COLO668 (cell line): Measurements from ENCODE around the gene CBX4.
A peak's percentile ranks its signal among the peaks of the same experiment; 100 is the strongest.

Source experiments
- DNase-seq: peaks from one replicate; lab custom pipeline; 2025; ENCODE audit not compliant: unreplicated experiment; lab: John Stamatoyannopoulos, UW

The CBX4 gene

DNA sequence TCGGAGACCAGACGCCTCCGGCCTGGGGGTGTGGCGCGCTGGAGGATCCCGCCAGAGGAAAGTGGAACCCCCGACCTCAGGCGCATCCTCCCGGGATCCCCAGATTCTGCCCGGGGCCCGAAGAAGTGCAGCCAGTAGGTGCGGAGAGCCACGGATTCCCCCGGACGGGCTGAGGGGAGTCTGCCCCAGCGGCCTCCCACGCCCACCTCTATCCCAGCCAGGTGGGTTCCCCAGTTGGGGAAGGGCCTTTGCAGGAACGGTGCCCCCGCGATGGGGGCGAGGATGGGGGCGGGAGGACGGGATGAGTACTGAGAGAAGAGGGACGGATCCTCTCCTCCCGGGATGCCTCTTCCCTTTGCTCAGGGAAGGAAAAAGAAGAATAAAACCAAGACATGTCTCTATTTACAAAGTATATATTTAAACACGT lies 47.5 kb downstream of the CBX4 start:
- no peak for DNase-seq

DNA sequence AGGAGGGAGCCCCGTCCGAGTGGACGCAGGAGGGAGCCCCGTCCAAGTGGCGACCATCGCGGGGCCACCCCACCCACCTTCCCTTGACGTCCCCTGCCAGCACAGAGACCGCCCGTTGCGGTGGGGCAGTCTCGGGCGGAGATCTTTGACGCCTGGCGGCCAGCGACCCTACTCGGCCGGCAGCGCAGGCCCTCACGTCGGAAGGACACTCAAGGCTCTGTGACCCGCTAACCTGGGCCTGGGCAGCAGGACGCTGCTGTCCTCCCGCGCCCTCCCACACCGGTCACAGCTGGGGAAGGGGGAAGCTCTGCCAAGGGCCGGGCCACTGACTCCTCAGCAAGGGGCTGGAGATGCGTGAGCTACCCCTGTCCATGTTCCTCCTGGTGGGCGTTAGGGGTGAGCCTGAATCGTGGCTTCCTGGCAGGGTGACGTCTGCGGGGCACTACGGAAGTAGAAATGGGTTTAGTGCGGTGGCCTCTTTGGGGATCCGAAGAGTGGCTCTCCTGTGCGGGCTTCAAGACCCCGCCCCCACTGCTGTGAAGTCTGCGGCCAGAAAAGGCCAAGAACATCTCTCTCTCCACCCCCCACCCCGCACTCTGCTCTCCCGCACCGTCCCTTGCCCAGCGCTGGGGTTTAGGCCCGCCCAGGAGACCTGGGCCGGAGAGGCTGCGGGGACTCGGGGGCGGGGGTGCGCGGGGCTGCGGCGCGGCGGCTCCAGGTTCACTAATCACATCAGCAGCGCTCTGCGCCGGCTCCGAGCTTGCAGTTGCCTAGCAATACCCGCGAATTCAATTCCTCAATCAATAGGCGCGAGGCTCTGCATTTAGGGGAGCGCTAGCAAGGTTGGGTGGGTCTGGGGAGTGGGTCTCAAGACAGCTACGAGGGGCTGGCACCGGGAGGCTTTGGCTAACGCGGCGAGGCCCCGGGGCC lies 48.2 kb downstream of the CBX4 start:
- no peak for DNase-seq

DNA sequence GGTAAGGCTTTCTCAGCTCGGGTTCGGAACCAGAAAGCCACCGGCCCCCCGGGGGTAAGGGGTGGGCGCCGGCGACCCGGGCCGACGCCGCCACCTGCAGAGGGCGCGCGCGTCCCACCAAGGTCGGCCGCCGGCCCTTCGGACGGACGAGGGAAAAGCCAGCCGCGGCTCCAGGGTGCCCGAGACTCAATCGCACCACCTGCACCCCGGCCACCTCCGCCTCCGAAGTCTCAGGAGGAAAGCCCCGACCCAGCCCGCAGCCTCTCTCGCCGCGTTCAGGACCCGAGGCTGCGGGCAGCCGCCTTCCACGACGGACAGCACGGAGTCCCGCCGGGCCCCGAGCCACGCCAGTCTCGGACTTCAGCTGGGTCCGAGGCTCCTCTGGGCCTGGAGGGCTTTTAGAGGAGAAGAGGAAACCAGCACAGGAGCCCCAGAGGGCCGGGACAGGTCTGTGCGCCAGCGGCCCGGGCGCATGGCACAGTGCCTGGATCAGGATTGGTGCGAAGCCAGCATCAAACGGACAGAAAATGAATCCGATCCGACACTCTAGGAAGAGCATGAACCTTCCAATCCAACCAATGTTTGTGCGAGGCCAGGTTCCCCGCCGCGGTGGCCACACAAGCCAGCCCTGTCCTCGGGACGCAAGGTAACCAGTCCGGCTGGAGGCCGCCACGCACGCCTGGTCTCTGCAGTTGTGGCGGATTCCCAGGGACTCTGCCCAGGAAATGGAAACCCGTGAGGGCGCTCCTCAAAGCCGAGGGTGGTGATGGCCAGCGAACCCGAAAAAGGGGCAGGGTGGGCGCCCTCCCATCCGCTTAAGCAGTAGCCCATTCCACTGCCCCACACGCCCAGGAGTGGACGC lies 49.1 kb downstream of the CBX4 start:
- DNase-seq: peak; percentile 59

DNA sequence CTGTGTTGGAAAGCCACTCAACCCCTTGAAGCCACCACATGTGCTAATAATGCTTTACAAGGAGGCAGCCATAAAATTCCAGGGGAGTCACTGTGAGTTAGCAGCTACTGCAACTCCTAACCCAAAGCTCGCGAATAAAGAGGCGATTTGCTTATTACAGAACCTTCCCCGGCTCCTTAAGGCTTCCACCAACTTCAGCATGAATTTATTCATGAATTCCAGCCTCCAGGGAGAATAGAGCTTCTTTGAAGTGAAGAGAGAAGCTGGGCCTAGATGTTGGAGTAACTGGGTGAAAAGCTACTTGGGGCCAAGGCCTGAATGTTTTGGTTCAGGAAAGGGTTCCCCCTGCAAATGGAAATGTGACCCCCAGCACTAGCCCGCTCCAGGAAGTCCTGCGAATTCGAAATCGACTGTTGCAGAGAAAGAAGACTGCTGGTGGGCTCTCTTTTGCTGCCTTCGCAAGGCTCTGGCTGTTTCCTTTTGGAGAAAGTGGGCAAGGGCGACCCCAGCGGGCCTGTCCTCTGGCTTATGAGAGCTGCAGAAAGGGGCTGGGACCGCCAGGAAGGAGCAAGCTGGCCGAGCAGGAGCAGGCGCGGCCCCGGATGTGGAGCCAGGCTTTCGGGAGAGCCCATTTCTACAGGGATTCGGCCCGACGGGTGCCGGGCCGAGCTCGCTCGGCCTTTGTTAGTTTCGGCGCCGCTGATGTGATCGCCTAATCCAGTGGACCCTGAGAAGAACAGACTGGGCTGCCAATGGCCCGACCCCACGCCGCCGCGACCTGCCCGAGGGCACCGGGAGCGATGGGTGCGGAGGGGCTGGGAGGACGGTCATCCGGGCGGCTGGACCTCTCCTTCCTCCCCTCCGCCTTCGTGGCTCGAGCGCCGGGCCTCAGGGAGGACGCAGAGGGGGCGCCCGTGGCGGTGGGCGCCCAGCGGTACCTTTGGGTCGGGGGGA lies 50.0 kb downstream of the CBX4 start:
- no peak for DNase-seq

DNA sequence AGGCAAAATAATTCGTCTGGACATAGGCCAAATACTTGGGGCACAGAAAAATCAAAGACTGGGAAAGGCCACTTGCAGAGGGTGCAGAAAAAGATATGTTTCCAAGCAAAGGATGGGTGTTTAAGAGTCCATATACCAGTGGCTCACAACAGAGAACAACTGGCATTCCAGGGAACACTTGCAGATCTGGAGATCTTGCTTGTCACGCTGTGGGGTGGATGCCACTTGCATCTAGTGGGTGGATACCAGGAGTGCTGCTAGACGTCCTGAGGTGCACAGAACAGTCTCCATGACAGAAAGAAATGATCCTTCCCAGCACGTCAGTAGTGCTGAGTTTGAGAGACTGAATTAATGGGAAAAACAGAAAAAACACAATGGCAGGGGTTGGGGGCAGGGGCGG lies 50.8 kb downstream of the CBX4 start:
- no peak for DNase-seq

DNA sequence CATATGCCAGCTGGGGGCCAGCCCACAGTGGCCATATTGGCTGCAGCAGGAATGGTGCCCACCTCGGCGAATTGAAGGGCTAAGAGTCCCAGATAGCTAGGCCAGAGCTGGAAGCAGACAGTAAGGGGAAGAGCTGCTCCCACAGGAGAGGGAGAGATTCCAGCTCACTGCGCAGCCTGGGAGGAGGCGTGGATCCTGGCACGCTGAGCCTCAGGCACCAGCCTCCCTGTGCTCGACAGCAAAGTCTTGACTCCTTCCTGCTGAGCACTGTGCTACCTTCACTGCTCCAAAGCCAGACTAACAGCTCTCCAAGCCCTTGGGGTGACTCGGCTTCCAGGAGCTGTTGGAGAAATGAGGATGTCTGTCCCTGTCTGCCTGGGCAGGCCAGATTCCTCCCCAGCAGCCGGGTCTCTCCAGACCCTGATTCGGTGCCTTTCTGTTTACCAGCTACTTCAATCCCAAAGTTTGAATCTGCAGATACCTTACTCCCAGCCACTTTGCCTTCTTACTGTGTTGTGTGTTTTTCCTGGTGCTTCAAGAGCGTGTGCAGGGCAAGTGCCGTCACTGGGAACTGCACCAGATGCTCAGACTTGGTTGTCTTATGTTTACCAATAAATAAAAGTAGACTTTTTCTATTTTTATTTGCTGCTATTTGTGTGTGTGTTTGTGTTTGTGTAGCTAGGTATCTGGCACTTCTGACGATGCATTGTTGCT lies 52.2 kb downstream of the CBX4 start:
- DNase-seq: no peak

DNA sequence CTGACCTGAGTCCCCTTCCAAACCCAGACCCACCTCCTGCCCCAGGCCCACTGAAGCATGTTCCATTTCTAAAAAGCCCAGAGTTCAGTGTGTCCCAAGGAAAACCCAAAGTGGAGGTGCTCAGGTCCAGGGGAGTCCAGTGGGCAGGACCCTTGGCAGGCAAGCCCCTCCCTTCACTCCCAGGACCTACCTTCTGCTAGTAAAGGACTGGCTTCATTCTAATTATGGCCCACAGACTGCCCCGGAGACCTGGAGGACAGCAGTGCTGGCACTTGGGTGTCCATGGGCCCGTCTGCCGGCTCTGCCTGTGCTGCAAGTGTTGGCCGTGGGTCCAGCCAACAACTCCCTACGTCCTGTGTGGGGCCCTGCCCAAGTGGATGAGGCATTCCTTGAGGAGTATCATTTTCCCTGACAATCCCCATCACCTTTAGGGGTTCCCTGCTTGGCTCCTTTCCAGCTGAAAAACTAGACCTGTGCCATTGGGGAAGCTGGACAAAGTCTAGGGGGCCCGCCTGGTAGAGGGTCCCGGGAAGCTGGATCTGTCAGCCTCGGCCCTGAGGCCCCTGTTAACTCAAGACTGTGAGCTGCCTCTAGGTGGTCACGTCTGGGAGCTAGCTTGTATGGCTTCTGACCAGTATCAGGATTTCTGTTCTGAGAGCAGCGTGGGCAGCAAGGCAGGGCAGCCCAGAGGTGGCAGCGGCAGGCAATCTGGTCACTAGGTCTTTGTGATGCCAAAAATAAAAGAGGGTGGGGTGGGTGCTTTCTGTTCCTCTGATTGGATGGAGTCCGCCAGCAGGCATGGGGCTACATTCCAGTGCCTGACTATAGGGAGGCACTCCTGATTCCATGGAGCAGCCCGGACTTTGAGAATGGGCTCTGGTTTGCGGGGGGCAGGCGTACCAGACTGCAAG lies 53.1 kb downstream of the CBX4 start:
- DNase-seq: no peak

DNA sequence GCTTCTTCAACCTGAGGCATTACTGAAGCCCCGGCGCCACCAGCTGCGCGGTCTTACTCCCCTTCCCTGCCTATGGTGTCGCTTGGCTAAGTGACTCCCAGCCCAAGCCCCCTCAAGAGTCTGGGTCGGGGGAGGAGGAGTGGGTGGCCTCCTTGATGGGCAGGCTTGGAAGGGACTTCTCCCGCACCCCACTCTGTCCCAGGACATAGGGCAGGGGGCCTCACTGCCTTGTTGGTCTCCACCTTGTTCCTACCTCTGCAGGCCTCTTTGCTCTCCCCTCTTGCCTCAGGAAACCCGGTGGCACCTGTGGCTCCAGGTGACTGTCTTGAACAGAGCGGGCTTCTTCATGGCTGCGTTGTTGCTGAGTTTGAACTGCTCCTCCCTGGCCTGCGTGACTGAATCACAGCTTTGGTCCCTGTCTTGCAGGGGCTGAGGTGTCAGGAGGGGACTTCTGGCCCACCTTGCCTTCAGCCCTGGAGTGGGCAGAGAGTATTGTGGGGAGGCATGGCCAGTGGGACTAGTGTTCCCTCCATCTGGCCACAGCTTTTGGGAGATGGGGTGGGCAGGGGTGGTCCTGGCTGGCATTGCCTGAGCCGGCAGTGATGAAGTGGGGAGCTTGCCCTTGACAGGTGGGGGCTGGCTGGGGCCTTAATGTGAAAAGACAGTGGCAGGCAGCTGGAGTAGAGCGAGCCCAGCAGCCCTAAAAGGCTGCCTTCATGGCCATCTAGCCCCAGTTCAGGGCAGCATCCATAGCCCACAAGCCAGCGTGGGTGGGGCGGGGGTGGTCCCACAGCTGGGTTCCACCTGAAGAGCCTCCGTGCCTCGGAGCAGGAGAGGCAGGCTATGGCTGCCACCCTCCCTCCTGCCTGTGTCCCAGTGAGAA lies 54.0 kb downstream of the CBX4 start:
- DNase-seq: no peak

DNA sequence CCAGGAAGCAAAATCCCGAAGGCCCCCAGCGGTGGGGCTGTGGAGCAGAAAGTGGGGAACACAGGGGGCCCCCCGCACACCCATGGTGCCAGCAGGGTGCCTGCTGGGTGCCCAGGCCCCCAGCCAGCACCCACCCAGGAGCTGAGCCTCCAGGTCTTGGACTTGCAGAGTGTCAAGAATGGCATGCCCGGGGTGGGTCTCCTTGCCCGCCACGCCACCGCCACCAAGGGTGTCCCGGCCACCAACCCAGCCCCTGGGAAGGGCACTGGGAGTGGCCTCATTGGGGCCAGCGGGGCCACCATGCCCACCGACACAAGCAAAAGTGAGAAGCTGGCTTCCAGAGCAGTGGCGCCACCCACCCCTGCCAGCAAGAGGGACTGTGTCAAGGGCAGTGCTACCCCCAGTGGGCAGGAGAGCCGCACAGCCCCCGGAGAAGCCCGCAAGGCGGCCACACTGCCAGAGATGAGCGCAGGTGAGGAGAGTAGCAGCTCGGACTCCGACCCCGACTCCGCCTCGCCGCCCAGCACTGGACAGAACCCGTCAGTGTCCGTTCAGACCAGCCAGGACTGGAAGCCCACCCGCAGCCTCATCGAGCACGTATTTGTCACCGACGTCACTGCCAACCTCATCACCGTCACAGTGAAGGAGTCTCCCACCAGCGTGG lies 54.8 kb downstream of the CBX4 start:
- no peak for DNase-seq

DNA sequence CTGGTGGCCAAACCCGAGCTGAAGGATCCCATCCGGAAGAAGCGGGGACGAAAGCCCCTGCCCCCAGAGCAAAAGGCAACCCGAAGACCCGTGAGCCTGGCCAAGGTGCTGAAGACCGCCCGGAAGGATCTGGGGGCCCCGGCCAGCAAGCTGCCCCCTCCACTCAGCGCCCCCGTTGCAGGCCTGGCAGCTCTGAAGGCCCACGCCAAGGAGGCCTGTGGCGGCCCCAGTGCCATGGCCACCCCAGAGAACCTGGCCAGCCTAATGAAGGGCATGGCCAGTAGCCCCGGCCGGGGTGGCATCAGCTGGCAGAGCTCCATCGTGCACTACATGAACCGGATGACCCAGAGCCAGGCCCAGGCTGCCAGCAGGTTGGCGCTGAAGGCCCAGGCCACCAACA lies 55.3 kb downstream of the CBX4 start:
- DNase-seq: no peak
